Cardiac fibroblast (primary cell): ENCODE results near the gene HGFAC.

Experiments used
- DNase-seq, 2 donors: peaks; one replicate each; pipeline versions ENCODE4 v3.0.0 to v3.0.0-alpha.2; 2010; ENCODE audit warnings: low read depth in 2 of 2
- H3K4me3 ChIP-seq, 2 donors: replicated peaks in 1 of 2; 1 replicate in 1 of 2; 2 replicates in 1 of 2; pipeline ENCODE4 v1.5.1; 2011; ENCODE audit warnings: low read depth in 2 of 2, low read length in 2 of 2, mild to moderate bottlenecking in 2 of 2, moderate library complexity in 1 of 2
- CTCF ChIP-seq: IDR thresholded peaks from one replicate; pipeline ENCODE4 v1.5.1; 2011; ENCODE audit warnings: low read depth, mild to moderate bottlenecking, low read length, inconsistent platforms

Gene HGFAC

GRCh38 chr4:3419836-3420605, 21.7 kb upstream of the HGFAC start:
- no peak for DNase-seq
- no peak for TF ChIP-seq CTCF
- no peak overlapping the region for H3K4me3 ChIP-seq

- no peak for DNase-seq
- no peak for TF ChIP-seq CTCF
- no peak overlapping the region for H3K4me3 ChIP-seq
These were observed 21.2 kb upstream of the HGFAC start for GRCh38 chr4:3420606-3420955.

- TF ChIP-seq CTCF: no peak
- no peak overlapping the region for H3K4me3 ChIP-seq
- no peak for DNase-seq
These were observed 20.8 kb upstream of the HGFAC start for GRCh38 chr4:3420956-3421355.

- DNase-seq: no peak
These were observed 20.3 kb upstream of the HGFAC start for GRCh38 chr4:3421470-3421869.

GRCh38 chr4:3422241-3422801, 19.4 kb upstream of the HGFAC start:
- no peak overlapping the region for H3K4me3 ChIP-seq
- no peak for DNase-seq
- TF ChIP-seq CTCF: no peak

More at GRCh38 chr4:3421470-3421869, 20.3 kb upstream of the HGFAC start:
- H3K4me3 ChIP-seq: no peak overlapping the region
- no peak for TF ChIP-seq CTCF

GRCh38 chr4:3422808-3423297, 18.9 kb upstream of the HGFAC start:
- no peak overlapping the region for H3K4me3 ChIP-seq
- DNase-seq: no peak
- TF ChIP-seq CTCF: no peak
